GM04504 (cell line): Measurements from ENCODE around the gene RNGTT.
"Not testable (repeated sequence)": the region's sequence is repeated elsewhere in the genome, so short reads cannot be mapped to it uniquely, and the experiment has no call there.

Experiments
- DNase-seq: peaks from one replicate; pipeline ENCODE4 v3.0.0-alpha.2; 2012; ENCODE audit warnings: low read depth

RNGTT gene

DNA sequence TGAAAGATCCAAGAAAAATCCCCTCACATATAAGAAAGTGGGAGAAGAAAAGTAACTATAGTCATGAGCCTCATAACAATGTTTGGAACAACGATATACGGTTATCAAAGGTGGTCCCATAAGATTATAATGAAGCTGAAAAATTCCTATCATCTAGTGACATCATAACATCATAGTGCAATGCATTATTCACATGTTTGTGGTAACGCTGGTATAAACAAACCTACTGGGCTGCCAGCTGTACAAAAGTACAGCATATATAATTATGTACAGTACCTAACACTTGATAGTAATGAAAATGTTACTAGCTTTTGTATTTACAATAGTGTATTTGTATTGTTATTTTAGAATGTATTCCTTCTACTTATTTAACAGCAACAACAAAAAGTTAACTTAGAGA is 240.7 kb downstream of the RNGTT start:
- DNase-seq: no peak

DNA sequence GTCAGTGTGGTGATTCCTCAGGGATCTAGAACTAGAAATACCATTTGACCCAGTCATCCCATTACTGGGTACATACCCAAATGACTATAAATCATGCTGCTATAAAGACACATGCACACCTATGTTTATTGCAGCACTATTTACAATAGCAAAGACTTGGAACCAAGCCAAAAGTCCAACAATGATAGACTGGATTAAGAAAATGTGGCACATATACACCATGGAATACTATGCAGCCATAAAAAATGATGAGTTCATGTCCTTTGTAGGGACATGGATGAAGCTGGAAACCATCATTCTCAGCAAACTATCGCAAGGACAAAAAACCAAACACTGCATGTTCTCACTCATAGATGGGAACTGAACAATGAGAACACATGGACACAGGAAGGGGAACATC is 247.0 kb downstream of the RNGTT start:
- DNase-seq: not testable (repeated sequence)

DNA sequence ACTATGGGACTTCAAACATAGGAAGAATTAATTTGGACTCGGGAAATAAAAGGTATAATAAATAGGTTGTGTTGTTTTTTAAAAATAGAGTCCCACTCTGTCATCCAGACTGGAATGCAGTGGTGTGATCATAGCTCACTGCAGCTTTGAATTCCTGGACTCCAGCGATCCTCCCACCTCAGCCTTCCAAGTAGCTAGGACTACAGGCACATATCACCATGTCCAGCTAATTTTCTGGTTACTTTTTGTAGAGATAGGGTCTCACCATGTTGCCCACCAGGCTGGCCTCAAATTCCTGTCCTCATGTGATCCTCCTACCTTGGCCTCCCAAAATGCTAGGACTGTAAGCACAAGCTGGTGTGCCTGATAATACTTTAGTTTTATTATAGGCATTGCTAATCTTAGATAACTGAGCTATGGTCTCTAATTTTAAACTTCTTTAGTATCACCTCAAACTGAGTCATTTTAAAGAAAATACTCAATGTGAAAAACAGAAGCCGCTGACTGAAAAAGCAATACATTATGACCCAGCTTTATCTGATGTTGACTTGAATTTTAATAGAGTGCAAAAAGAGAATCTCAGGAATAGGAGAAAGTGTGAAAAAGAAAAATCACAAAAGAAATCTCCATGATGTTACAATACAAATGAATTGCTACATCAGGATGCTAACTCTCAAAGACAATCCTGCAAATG is 251.0 kb downstream of the RNGTT start:
- no peak for DNase-seq

DNA sequence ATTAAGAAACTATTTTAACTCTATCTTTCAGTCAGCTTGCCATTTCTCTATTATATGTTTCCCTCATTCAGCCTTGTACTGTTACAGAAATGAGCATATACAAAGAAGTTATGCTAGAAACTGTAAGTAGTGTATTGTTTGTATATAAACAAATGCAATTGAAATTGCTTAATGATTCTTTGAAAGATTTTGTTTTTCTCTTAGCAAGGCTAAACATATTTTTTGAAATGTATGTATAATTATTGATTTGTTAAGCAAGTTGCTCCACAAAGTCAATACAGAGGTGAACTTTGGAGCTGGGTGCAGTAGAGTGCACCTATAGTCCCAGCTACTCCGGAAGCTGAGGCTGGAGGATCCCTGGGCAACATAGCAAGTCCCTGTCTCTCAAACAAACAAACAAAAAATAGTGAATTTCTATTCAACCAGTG is 253.6 kb downstream of the RNGTT start:
- no peak for DNase-seq

DNA sequence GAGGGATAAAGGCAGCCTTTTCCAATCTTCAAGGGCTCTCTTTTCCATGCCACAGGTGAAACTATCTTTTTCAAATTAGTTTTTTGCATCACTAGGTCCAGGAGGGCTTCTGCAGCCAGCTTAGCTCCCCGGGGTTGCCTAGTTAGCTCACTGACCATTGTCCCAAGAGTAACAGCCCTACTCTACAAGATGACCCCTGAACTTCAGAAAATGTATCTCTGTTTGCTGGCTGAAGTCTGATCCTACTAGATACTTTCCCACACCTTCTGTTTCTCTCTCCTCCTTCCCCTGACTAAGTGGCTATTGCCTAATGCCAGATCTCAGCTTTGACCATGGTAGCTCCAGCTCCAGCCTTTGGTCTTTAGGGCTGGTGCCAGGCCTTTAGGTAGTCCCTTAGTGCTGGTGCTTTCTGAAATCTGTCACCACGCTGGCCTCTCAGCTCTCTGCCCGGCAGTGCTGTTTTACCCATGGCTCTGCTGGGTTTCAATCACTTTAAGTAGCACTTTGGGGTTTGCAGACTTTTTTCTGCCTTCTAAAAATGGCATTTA is 255.1 kb downstream of the RNGTT start:
- no peak for DNase-seq

DNA sequence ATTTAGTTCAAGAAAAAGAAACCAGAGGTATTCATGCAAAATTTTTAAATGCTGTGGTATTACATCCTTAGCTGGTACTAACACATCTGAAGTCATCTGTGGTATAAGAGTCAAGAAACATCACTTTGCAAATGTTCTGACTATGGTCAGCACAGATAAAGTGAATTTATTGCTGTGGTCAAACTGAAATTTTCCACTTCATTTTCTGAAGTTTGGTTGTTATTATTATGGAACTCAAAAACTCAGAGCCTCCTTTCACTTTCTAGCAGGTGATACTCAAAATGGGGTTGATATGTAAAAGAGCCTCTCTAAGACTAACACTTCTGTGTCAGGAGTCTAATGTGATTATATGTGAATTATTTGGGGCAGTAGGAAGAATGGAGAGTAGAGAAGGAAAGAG is 257.8 kb downstream of the RNGTT start:
- DNase-seq: no peak

DNA sequence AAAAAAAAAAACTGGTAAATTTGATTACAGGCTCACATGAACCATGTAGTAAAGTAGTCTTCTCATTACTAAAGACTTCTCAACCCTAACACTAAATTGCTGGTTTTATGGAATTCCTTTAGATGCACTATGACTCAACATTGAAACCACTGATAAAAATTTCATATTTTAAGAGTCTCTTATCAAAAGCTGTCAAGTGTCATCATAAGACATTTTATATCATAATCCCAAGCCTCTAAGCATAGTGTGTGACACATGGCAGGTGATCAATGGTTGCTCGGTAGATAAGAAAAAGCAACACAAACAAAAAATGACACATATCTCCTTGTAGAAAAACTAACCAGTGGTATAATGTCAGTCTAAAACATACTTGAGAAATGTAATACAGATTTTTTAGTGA is 258.4 kb downstream of the RNGTT start:
- no peak for DNase-seq

DNA sequence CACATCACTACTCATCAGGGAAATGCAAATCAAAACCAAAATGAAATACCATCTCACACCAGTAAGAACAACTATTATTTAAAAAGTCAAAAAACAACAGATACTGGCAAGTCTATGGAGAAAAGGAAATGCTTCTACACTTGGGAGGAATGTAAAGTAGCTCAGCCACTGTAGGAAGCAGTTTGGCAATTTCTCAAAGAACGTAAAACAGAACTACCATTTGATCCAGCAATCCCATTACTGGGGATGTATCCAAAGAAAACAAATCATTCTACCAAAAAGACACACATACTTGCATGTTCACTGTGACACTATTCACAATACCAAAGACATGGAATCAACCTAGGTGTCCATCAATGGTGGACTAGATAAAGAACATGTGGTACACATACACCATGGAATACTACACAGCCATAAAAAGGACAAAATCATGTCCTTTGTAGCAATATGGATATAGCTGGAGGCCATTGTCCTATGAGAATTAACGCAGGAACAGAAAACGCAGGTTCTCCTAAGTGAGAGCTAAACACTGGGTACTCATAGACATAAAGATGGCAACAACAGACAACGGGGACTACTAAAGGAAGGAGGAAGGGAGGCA is 260.4 kb downstream of the RNGTT start:
- DNase-seq: no peak

DNA sequence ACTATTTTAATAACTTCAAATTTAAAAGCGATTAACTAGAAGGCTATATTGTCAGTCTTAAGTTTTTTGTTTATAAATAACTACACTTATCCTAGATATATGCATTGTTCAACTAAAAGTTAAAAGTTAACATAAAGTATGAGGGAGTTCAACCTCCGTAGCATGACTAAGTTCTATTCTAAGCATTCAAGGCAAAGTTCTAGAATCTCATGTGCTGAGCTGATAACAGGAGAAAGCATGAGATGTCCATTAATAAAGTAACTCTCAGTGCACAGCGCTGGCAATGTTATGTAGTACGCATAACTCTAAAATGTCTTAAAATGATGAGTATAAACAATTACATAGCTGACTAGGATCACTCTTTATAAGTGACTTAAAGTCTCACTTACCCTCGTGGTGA is 264.8 kb downstream of the RNGTT start:
- DNase-seq: no peak

DNA sequence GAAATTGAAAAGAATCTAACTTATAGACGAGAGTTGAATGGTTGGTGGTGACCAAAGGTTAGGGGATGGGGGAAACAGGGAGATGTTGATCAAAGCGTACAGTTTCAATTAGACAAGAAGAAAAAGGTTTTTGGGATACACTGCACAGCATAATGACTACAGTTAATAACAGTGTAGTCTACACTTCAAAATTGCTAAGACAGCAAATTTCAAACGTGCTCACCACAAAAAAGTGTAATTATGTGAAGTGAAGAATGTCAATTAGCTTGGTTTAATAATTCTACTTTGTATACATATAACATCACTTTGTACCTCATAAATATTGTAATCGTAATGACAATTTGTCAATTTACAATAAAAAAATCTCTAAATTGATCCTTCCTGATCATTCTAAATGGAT is 267.5 kb downstream of the RNGTT start:
- DNase-seq: no peak

DNA sequence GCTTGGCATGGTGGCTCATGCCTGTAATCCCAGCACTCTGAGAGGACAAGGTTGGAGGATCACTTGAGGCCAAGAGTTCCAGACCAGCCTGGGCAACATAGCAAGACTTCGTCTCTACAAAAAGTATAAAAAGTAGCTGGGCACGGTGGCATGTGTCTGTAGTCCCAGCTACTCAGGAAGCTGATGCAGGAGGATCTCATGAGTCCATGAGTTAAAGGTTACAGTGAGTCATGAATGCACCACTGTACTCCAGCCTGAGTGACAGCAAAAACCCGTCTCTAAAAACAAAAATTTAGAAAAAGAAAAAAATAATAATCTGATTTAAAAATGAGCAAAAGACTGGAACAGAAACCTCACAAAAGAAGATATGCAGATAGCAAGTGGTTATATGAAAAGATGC is 279.7 kb downstream of the RNGTT start:
- no peak for DNase-seq

DNA sequence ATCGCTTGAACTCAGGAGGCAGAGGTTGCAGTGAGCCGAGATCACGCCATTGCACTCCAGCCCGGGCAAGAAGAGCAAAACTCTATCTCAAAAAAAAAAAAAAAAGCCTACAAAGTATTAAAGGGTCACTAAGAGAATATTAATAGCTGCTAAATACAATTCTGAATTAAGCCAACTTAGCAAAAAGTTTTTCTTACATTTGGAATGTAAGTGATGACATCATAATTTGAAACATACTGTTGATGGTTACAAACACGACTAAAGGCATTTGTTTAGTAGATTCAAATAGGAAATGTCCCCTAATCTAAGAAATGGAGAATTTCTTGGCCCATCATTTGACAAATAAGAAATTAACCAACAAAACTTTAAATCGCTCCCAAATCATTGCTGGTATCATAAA is 282.8 kb downstream of the RNGTT start:
- no peak for DNase-seq

DNA sequence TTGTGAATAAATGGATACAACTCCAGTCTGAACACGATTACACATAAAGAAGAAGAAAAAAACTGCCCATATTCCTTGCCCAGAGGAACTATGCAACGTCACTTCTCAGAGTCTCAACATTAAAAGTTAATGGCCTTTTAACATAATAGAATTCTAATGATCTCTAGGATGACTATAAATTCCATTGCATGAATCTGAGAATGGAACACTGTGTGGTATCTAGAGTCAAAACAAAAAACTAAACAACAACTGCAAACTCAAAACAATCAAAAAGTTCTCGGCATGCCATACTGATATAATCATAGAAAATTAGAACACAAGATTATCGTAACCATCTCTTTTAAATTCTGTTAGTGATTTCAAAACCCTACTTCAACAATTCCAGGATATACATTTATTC is 283.6 kb downstream of the RNGTT start:
- no peak for DNase-seq

DNA sequence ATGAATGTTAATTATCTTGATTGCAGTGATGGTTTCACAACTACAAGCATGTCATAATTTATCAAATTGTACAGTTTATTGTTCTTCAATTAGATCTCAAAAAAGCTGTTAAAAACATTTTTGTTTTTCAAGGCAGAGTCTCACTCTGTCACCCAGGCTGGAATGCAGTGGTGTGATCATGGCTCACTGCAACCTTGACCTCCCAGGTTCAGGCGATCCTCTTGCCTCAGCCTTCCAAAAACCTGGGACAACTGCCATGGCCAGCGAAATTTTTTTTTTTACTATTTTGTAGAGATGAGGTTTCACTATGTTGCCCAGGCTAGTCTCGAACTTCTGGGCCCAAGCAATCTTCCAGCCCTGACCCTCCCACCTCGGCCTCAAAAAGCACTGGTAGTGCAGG is 286.1 kb downstream of the RNGTT start:
- DNase-seq: no peak

DNA sequence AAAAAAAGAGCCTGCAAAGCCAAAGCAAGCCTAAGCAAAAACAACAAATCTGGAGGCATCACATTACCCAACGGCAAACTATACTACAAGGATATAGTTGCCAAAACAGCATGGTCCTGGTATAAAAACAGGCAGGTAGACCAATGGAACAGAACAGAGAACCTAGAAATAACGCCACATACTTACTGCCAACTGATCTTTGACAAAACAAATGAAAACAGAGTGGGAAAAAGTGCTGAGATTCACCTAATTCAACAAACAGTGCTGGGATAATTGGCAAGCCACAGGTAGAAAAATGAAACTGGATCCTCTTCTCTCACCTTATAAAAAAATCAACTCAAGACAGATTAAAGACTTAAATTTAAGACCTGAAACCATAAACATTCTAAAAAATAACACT is 291.8 kb downstream of the RNGTT start:
- no peak for DNase-seq

DNA sequence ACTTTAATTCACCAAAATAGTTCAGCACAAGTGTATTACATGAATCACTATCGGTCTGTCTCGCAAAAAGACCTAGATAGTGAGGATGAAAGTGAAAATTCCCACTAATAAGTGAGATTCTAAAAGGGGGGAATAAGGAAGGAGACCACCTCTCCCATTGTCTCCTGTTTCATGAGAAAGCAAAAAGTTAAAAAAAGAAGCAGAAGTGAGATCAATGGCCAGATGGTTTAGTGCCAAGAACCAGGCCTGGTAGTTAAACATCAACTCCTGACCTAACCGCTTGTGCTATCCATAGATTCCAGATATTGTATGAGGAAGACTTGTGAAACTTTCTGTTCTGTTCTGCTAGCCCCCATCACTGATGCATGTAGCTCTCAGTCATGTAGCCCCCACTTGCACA is 293.0 kb downstream of the RNGTT start:
- DNase-seq: no peak

DNA sequence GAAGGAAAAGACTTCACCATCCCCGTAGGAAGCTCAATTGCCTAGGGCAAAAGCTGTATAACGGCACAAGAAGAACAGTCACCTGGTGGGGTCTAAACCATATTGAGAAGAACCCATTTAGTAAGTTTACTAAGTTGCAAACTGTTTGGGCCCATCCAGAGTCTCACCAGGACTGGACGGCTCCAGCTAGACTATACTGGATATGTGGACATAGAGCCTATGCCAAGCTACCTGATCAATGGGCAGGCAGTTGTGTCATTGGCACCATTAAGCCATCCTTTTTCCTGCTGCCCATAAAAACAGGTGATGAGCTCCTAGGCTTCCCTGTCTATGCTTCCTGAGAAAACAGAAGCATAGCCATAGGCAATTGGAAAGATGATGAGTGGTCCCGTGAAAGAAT is 293.9 kb downstream of the RNGTT start:
- no peak for DNase-seq

DNA sequence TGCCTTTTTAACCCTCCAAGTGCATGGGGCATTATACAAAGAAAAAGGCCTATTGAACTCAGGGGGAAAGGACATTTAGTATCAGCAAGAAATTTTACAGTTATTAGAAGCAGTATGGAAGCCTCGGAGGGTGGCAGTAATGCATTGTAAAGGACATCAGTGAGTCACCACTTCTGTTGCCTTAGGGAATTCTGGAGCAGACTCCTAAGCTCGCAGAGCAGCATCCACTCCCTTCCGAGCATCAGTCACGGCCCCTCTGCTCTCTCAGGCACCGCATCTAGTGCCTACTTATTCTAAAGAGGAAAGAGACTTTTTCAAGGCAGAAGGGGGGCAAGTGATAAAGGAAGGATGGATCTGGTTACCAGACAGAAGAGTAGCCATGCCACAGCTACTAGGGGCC is 296.5 kb downstream of the RNGTT start:
- no peak for DNase-seq

DNA sequence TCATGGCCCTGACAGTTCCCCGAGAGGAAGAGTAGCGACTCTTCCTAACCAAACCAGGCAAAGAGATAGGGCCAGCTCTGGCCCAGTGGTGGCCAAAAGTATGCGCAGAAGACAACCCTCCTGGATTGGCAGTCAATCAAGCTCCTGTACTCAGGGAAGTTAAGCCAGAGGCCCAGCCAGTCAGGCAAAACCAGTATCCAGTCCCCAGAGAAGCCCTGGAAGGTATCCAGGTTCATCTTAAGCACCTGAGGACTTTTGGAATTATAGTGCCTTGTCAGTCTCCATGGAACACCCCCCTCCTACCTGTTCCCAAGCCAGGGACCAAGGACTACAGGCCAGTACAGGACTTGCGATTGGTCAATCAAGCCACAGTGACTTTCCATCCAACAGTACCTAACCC is 298.3 kb downstream of the RNGTT start:
- no peak for DNase-seq

DNA sequence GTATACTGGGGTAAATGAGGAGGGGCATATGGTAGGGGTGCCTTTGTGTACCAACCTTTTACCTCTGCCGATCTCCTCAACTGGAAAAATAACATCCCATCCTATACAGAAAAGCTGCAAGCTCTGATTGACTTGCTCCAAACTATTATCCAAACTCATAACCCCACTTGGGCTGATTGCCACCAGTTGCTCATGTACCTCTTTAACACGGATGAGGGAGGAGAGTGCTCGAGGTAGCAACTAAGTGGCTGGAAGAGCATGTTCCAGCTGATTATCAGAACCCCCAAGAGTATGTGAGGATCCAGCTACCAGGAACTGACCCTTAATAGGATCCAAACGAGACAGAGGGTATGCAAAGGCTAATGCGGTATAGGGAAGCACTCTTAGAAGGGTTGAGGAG is 299.6 kb downstream of the RNGTT start:
- no peak for DNase-seq

DNA sequence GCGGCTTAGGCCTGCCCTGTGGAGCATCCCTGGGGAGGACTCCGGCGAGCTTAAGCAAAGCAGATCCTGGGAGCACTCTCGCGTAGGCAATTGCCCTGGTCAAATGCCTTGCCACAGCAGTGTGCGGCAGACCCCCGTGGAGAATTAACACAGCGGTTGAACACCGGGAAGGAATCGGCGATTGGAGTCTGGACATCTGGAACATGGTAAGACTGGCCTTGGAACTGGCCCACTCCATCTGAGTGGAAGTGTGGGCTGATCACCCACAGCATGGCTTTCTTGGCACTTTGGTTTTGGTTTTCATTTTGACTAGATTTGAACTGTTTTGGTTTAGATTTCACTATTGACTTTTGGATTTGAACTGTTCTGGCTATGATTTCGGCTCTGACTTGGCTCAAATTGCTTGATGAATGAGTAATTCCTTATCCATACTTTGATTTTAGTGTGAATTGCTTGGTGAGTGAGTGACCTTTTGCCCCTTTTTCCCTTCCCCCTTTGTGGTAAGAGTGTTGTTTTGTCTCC is 300.7 kb downstream of the RNGTT start:
- no peak for DNase-seq

DNA sequence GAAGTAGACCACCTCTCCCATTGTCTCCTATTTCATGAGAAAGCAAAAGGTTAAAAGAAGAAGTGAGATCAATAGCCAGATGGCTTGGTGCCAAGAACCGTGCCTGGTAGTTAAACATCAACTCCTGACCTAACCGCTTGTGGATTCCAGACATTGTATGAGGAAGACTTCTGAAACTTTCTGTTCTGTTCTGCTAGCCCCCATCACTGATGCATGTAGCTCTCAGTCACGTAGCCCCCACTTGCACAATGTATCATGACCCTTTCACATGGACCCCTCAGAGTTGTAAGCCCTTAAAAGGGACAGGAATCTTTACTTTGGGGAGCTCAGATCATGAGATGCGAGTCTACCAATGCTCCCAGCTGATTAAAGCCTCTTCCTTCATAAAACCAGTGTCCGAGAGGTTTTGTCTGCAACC is 301.2 kb downstream of the RNGTT start:
- no peak for DNase-seq

DNA sequence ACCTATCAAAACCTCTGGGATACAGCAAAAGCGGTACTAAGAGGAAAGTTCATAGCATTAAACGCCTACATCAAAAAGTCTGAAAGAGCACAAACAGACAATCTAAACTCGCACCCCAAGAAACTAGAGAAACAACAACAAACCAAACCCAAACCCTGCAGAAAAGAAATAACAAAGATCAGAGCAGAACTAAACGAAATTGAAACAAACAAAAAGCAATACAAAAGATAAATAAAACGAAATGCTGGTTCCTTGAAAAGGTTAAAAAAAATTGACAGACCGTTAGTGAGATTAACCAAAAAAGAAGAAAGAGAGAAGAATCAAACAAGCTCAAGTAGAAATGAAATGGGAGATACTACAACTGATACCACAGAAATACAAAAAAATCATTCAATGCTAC is 302.3 kb downstream of the RNGTT start:
- no peak for DNase-seq

DNA sequence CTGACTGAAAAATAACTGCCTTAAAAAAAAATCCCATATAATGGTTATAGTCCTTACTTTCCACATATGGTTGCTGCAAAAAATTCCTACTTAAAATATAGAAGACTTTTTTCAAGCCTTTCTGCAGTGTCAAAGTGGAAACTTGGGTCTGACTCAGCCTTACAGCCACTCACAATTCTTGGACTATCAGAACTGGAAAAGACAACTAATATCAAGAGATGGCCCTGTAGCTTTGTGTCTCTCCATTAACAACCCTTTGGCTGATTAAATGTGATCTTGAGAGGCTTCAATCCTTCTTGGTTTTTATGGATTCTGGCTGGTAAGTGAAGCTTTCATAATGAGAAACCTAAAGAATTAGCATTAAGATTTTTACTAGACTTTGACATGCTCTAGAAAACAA is 307.8 kb downstream of the RNGTT start:
- DNase-seq: no peak
